Keratinocyte (primary cell): ENCODE results near the gene KIAA1755. TPM values are rescaled to one million over a fixed set of nuclear protein-coding genes. Genes with fewer than 3 reads are reported as not detected.

Experiments used
- DNase-seq: peaks from one replicate; pipeline ENCODE4 v3.0.0-alpha.2; 2011; ENCODE audit warnings: low read depth, missing footprints, low spot score
- FAIRE-seq: peaks from 2 replicates; lab custom pipeline; 2011; peaks lifted over from hg19 to GRCh38; lab: Jason Lieb, UNC
- H2AFZ ChIP-seq: 2 replicates; pipeline ENCODE4 v1.6.0; 2012; ENCODE audit warnings: low read length, control low read depth, inconsistent platforms; ENCODE audit not compliant: control insufficient read depth
- H3K27ac ChIP-seq: 2 replicates; pipeline ENCODE4 v1.5.1; 2011; ENCODE audit warnings: low read length; ENCODE audit not compliant: control insufficient read depth, insufficient read depth
- H3K27me3 ChIP-seq: 3 replicates; pipeline ENCODE4 v1.6.0; 2011; ENCODE audit warnings: low read length; ENCODE audit not compliant: control insufficient read depth, insufficient read depth; ENCODE audit errors: extremely low read depth
- H3K36me3 ChIP-seq, 2 experiments: 2 replicates in 1 of 2; 3 replicates in 1 of 2; pipeline ENCODE4 v1.5.1; 2011; ENCODE audit warnings: low read length in 2 of 2, mild to moderate bottlenecking in 1 of 2; ENCODE audit not compliant: control insufficient read depth in 2 of 2, insufficient read depth in 2 of 2; ENCODE audit errors: extremely low read depth in 1 of 2
- H3K4me1 ChIP-seq: 3 replicates; pipeline ENCODE4 v1.5.1; 2011; ENCODE audit warnings: low read length; ENCODE audit not compliant: control insufficient read depth, insufficient read depth; ENCODE audit errors: extremely low read depth
- H3K4me2 ChIP-seq: 3 replicates; pipeline ENCODE4 v1.6.0; 2011; ENCODE audit warnings: low read depth, low read length; ENCODE audit not compliant: control insufficient read depth, insufficient read depth; ENCODE audit errors: extremely low read depth
- H3K4me3 ChIP-seq, 3 experiments: fragments of 200-600 bp in 1 of 3; sonication (generic) in 1 of 3; 2 replicates in 2 of 3; 3 replicates in 1 of 3; pipeline ENCODE4 v1.5.1; 2011 to 2016; ENCODE audit warnings: low read length in 3 of 3, mild to moderate bottlenecking in 3 of 3, control low read depth in 2 of 3, inconsistent platforms in 1 of 3, low read depth in 1 of 3, mixed read lengths in 1 of 3, mixed run types in 1 of 3, moderate library complexity in 1 of 3; ENCODE audit not compliant: control insufficient read depth in 2 of 3, insufficient read depth in 2 of 3; ENCODE audit errors: extremely low read depth in 1 of 3
- H3K79me2 ChIP-seq: 2 replicates; pipeline ENCODE4 v1.6.0; 2012; ENCODE audit warnings: low read length; ENCODE audit not compliant: control insufficient read depth, insufficient read depth
- H3K9ac ChIP-seq: 3 replicates; pipeline ENCODE4 v1.6.0; 2011; ENCODE audit warnings: low read length; ENCODE audit not compliant: control insufficient read depth, insufficient read depth; ENCODE audit errors: extremely low read depth
- H3K9me1 ChIP-seq: 3 replicates; pipeline ENCODE4 v1.6.0; 2011; ENCODE audit warnings: low read length; ENCODE audit not compliant: control insufficient read depth, insufficient read depth; ENCODE audit errors: extremely low read depth
- H3K9me3 ChIP-seq: 2 replicates; pipeline ENCODE4 v1.5.1; 2012; ENCODE audit warnings: low read depth, low read length; ENCODE audit not compliant: control insufficient read depth
- H4K20me1 ChIP-seq: 3 replicates; pipeline ENCODE4 v1.6.0; 2011; ENCODE audit warnings: low read length; ENCODE audit not compliant: control insufficient read depth, insufficient read depth; ENCODE audit errors: extremely low read depth
- EZH2 ChIP-seq: IDR thresholded peaks from one replicate; pipeline ENCODE4 v1.6.1; 2012; ENCODE audit warnings: inconsistent platforms, mild to moderate bottlenecking, low read length, moderate library complexity
- dilution Hi-C: fragments of 300-500 bp; cut with MboI; formaldehyde crosslinking; loops from one replicate; pipeline ENCODE4 v1.7.0; 2020; ENCODE audit warnings: low sequenced_read_pairs; ENCODE audit not compliant: extremely low pct_ligation_motif_present
- polyA plus RNA-seq, 5 experiments: library from polyadenylated mRNA; depleted of rRNA in 3 of 5; stranded (reverse) in 3 of 5; stranded (forward) in 1 of 5; unstranded in 1 of 5; fragments of >200 nt; gene quantifications; 1 replicate in 1 of 5; 2 replicates in 3 of 5; 3 replicates in 1 of 5; pipeline versions ENCODE4 v1.2.1 to v1.2.3, GENCODE V29; 2011 to 2012; ENCODE audit warnings: missing spikeins in 2 of 5, low read depth in 1 of 5, low replicate concordance in 1 of 5
- TF ChIP-seq, protein P1 (sequence below), 3 experiments: IDR thresholded peaks in 1 of 3; conservative IDR thresholded peaks in 1 of 3; optimal IDR thresholded peaks in 1 of 3; 2 replicates in 2 of 3; 3 replicates in 1 of 3; pipeline versions ENCODE3 to v1.5.1; 2011; ENCODE audit warnings: low read length in 3 of 3, mild to moderate bottlenecking in 3 of 3, moderate library complexity in 2 of 3, control low read depth in 1 of 3, inconsistent platforms in 1 of 3; ENCODE audit not compliant: insufficient read depth in 2 of 3; ENCODE audit errors: extremely low read depth in 1 of 3

Gene KIAA1755
- polyA plus RNA-seq, 1 donor (not counting 4 experiments of a cell fraction or from before 2014, with no cell fraction given), result not detected

DNA sequence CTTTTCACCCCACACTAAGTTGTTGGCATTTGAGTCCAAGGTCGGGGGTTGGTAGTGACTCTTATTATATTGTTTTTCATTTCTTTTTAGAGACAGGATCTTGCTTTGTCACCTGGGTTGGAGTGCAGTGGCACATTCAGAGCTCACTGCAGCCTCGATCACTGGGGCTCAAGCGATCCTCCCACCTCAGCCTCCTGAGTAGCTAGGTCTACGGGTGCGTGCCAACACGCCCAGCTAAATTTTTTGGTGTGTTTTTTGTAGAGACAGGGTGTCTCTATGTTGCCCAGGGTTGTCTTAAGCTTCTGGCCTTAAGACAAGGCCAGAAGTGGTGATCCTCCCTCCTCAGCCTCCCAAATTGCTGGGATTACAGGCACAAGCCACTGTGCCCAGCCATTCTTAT lies 70.4 kb downstream of the KIAA1755 start:
- H3K27ac ChIP-seq, result no peak overlapping the region
- H3K4me2 ChIP-seq, result no peak overlapping the region
- no peaks in the 10 kb centered on the region for H3K9me3 ChIP-seq
- peaks cover 10% of the 10 kb centered on the region for H3K4me1 ChIP-seq
- DNase-seq (no peak), FAIRE-seq (no peak)
- H3K79me2 ChIP-seq, result no peaks in the 10 kb centered on the region
- no peak overlapping the region for H3K4me3 ChIP-seq
- H4K20me1 ChIP-seq, result no peaks in the 10 kb centered on the region
- no peaks in the 10 kb centered on the region for H3K9me1 ChIP-seq
- H3K27me3 ChIP-seq, result no peaks in the 10 kb centered on the region
- no peaks in the 10 kb centered on the region for H3K36me3 ChIP-seq
- H3K9ac ChIP-seq, result no peak overlapping the region
- dilution Hi-C loops, result no loop called here
- TF ChIP-seq EZH2, result no peak
- H2AFZ ChIP-seq, result no peak overlapping the region

DNA sequence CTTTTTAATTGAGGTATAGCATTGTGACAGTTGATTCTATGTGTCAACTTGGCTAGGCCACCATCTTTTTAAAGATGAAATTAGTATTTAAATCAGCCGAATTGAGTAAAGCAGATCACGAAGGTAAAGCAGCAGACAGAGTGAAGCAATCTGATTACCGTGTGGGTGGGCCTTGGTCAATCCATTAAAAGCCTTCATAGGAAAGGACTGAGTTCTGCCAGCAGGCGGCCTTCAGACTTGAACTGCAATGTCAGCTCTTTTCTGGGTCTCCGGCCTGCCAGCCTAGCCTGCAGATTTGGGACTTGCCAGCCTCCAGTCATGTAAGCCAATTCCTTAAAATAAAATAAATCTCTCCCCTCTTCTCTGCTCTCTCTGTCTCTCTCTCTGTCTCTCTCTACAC lies 73.0 kb downstream of the KIAA1755 start:
- Histone ChIP-seq H4K20me1 (no peaks in the 10 kb centered on the region), H3K36me3 (no peaks in the 10 kb centered on the region), H3K27me3 (no peaks in the 10 kb centered on the region), H3K9me3 (no peaks in the 10 kb centered on the region), H3K4me3 (no peak overlapping the region), H3K9ac (no peak overlapping the region), H3K9me1 (no peaks in the 10 kb centered on the region), H3K4me1 (peaks cover 22% of the 10 kb centered on the region), H3K79me2 (no peaks in the 10 kb centered on the region), H3K27ac (no peak overlapping the region), H2AFZ (no peak overlapping the region), H3K4me2 (no peak overlapping the region)
- TF ChIP-seq, protein P1, sequence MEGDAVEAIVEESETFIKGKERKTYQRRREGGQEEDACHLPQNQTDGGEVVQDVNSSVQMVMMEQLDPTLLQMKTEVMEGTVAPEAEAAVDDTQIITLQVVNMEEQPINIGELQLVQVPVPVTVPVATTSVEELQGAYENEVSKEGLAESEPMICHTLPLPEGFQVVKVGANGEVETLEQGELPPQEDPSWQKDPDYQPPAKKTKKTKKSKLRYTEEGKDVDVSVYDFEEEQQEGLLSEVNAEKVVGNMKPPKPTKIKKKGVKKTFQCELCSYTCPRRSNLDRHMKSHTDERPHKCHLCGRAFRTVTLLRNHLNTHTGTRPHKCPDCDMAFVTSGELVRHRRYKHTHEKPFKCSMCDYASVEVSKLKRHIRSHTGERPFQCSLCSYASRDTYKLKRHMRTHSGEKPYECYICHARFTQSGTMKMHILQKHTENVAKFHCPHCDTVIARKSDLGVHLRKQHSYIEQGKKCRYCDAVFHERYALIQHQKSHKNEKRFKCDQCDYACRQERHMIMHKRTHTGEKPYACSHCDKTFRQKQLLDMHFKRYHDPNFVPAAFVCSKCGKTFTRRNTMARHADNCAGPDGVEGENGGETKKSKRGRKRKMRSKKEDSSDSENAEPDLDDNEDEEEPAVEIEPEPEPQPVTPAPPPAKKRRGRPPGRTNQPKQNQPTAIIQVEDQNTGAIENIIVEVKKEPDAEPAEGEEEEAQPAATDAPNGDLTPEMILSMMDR (optimal IDR thresholded peaks at IDR 0.05 in 1 of 3, IDR thresholded peaks at IDR 0.05 in 1 of 3, conservative IDR thresholded peaks at IDR 0.05 in 1 of 3; ENCODE audit: extremely low read depth in 1 of 3, insufficient read depth in 2 of 3, low read length in 3 of 3), result no peak
- no peak for TF ChIP-seq EZH2
- dilution Hi-C loops, result no loop called here
- no peak for FAIRE-seq
- no peak for DNase-seq

- no peaks in the 10 kb centered on the region for H3K79me2 ChIP-seq
- H3K9ac ChIP-seq, result no peak overlapping the region
- peak overlapping the region; percentile 33 for H3K27ac ChIP-seq
- H3K4me3 ChIP-seq, result no peak overlapping the region
- no peaks in the 10 kb centered on the region for H3K36me3 ChIP-seq
- H3K27me3 ChIP-seq, result no peaks in the 10 kb centered on the region
- no peaks in the 10 kb centered on the region for H3K9me3 ChIP-seq
- TF ChIP-seq EZH2, result no peak
- TF ChIP-seq, protein P1 (optimal IDR thresholded peaks at IDR 0.05 in 1 of 3, IDR thresholded peaks at IDR 0.05 in 1 of 3, conservative IDR thresholded peaks at IDR 0.05 in 1 of 3; ENCODE audit: extremely low read depth in 1 of 3, insufficient read depth in 2 of 3, low read length in 3 of 3), result no peak
- dilution Hi-C loops, result no loop called here
- no peak overlapping the region for H3K4me2 ChIP-seq
- peaks cover 22% of the 10 kb centered on the region for H3K4me1 ChIP-seq
- no peaks in the 10 kb centered on the region for H4K20me1 ChIP-seq
- FAIRE-seq (peak; percentile 90), DNase-seq (no peak)
- H2AFZ ChIP-seq, result no peak overlapping the region
- no peaks in the 10 kb centered on the region for H3K9me1 ChIP-seq
Observed at GRCh38 chr20:38186788-38187221, 73.7 kb downstream of the KIAA1755 start.
